GM18858 (cell line): ENCODE results near the gene APOBEC2.

Source experiments
- ATAC-seq: cut with Tn5 transposase; IDR thresholded peaks from one replicate; pipeline ENCODE4 v1.9.1; 2021; ENCODE audit not compliant: unreplicated experiment

The APOBEC2 gene

DNA sequence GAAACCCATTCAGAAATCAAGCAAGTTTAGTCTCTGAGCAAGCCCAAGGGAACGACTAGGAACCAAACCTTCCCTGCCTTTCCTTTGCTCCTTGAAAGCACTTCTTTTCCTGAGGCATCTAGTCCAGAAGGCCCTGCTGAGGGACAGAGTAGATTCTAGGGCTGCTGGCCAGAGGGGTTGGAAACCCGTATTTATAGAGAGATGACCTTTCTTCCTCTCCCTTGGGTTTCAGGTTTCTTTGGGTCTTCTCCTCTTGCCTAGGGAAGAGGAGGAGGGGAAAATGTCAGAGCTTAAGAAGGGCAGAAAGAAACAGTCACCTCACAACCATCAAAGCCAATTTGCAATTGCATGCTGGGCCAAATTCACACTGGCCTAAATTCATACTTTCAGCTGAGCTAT lies 5.8 kb downstream of the APOBEC2 start:
- ATAC-seq = no peak

DNA sequence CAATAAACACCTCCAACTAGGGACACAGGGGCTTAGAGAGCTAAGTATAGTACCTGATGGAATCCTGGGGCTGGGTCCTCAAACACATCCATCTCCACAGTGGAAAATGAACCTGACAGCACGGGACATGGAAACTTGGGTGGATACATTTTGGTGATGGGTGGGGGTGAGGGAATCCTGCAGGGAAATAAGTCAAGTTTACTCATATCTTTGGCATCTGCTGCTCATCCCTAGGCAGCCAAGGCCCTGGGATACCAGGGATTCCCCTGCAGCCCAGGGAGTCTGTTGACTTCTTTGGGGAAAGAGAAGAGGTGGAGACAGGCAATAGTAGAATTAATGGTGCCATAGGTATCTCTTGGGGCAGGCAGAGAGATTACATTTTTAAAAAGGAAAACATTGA lies 6.6 kb downstream of the APOBEC2 start:
- no peak for ATAC-seq

DNA sequence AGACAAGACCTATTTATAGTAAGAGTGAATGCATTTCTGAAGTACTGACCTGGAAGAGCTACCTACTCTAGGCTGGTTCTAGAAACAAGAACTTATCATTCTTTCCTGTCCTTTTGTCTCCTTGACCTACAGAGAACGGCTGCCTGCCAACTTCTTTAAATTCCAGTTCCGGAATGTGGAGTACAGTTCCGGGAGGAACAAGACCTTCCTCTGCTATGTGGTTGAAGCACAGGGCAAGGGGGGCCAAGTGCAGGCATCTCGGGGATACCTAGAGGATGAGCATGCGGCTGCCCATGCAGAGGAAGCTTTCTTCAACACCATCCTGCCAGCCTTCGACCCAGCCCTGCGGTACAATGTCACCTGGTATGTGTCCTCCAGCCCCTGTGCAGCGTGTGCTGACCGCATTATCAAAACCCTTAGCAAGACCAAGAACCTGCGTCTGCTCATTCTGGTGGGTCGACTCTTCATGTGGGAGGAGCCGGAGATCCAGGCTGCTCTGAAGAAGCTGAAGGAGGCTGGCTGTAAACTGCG lies 8.3 kb downstream of the APOBEC2 start:
- ATAC-seq = no peak

DNA sequence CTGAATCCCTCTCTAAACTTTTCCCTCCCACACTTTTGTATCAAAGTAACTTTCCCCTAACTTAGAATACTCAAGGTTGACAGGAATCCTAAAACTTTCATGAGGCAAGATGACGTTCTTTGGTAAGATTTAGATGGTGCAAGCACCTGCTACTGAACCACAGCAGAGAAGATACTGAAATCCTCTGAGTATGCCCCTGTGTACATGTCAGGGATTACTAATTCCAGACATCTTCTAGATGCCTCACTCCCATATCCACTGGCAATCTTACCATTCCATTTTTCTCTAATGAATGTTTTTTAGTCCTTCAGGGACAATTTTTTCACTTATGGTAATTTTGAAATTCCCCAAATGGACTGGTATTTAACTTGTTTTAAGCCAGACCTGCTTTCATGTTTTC lies 9.1 kb downstream of the APOBEC2 start:
- ATAC-seq = no peak

GRCh38 chr6:41063884-41064285 lies 10.9 kb downstream of the APOBEC2 start:
- no peak for ATAC-seq

- ATAC-seq = no peak
Observed at GRCh38 chr6:41064841-41065240, 11.8 kb downstream of the APOBEC2 start.

DNA sequence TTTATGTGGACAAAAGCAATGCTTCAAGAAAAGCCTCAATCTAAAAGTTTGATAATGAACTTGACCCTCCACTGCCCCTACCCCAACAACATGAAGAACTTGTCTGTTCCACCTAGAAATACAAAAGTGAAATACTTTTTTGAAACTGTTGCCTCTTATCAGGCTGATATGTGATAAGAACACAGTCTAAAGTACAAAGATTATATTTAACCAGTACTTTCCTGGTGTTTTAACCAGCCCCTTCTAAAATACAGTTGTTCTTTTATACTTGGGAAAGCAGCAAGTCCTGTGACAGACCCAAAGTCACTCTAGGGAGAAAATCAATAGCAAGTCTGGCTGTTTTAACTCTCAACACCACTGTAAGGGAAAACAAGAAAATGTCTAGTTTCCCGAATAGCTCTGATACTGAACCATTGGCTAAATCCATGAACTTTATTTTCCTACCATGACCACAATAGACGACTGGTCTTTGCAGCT lies 12.6 kb downstream of the APOBEC2 start:
- ATAC-seq = no peak

DNA sequence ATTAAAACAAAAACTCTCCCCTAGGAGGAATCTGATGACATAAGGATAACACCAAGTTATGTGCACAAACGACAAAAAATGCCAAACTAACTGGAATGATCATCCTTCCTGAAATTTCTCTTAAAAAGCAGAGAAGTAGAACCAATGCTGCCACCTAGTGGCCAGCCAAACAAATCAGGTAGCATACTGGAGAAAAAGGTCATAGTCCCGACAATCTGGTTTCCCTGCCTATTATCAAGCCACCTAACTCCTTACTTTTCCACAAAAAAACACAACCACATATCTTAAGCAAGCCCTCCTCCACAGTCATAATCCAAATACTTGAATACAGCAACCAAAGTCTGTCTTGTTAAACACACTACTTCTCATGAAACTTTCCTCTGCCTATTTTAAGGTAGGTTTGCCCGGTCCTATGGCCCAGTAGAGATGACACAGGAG lies 13.9 kb downstream of the APOBEC2 start:
- no peak for ATAC-seq

- no peak for ATAC-seq
Observed at GRCh38 chr6:41071501-41071922, 18.5 kb downstream of the APOBEC2 start.

GRCh38 chr6:41071923-41072835 lies 19.2 kb downstream of the APOBEC2 start, which contains the start of gene OARD1:
Gene OARD1 (minus strand): TSS chr6:41072356. CDS start chr6:41071634, 722 bp downstream.
- ATAC-seq = peak; percentile 59

- ATAC-seq = peak; percentile 40
Observed at GRCh38 chr6:41072836-41073202, 19.8 kb downstream of the APOBEC2 start, which contains the start of gene NFYA. Gene NFYA (plus strand): TSS chr6:41072974. CDS start chr6:41079090, 6,116 bp downstream.

DNA sequence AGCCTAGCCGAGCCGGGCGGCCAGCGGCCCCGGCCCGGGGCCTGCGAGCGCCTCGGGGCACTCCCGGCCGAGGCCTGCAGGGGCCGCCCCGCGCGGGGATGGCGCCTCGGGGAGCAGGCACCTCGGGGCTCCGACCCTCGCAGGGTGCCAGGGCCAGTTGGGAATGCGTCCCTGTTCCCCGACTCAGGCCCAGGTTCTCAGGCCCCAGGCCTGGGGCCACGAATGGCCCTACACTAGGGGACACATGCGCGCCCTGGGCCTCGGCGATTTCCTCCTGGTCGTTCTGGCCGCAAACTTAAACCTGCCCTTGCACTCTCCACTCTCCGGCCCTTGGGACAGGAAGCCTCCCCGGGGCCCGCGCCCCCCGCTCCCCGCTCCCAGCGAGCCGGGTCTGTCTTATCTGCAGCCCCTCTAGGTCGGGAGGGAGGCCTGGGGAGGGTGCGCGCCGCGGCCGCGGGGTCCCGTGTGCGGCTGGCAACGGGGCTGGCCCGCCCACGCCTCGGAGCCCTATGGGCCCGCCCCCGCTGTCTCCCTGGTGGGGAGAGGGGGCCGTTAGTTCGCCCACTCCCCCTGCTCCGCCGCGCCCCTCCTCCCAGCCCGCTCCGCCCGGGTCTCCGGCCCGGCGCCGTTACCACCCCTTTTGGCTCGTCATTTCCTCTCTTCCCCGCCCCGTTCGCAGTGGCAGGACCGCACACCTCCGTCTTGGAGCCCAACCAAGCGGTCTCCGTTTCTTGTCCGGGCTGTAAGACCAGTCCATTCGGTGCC lies 20.4 kb downstream of the APOBEC2 start:
- ATAC-seq = no peak

DNA sequence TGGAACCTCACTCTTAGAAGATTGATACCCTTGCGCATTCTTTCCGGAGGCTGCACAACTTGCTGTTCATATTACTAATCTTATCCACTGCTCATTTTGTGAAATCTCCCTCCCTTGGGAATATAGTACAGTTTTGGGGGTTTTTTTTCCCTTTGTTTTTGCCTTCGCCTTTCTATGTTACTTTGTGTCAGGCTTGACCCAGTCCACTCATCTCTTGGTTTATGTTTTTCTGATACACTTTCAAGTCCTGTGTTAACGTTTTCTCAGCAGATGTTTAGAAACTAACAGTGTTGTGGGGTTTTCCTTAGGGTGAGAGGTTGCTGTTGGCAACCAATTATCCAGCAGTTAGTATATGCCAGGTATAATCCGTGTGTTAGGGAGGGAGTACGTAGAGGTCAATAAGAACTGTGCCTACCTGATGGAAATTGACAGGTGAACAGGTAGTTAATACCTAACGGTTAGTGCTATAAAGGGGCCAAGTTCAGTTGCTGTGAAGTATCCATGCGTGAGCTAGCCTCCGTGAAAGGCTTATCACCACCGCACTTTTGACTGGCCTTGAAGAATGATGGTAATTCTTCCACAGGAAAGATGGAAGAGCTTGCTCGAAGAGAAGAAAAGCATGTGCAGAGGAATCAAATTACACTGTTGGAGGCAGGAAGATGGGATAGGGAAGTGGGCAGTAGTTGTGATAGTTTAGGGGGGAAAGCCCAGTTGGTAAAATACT lies 21.1 kb downstream of the APOBEC2 start:
- ATAC-seq = no peak

GRCh38 chr6:41074692-41075436 lies 21.9 kb downstream of the APOBEC2 start:
- ATAC-seq = no peak

- ATAC-seq = no peak
Observed at GRCh38 chr6:41075651-41076626, 22.9 kb downstream of the APOBEC2 start.

DNA sequence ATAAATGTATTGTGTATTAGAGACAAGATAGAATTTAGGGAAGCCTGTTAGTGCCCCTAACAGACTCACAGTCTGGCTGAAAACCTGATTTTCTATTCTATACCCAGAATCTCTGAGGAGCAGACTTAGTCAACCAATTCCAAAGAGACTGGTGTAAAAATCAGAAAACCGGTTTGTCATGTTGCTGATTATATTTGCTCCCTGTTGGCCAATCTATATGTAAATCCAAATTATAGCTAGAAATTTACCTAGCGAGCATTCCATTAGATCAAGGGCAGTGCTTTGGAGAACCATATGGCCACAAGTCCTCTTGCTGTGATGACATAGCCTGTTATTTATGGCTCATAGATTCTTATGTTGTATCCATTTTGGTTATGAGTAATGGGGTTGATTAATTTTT lies 24.5 kb downstream of the APOBEC2 start:
- no peak for ATAC-seq

- ATAC-seq = no peak
Observed at GRCh38 chr6:41078101-41078500, 25.1 kb downstream of the APOBEC2 start.

GRCh38 chr6:41079080-41079479 lies 26.1 kb downstream of the APOBEC2 start:
- ATAC-seq = no peak

GRCh38 chr6:41080621-41081020 lies 27.6 kb downstream of the APOBEC2 start:
- no peak for ATAC-seq
